ENCODE results near the gene CDK16. TPM values are rescaled to one million over a fixed set of nuclear protein-coding genes. Genes with fewer than 3 reads are reported as not detected.

CDK16 gene
- total and polyA plus RNA-seq, 2 of the 4 experiments (the other 2 are of a cell fraction) = 85.3 to 106 TPM

DNA sequence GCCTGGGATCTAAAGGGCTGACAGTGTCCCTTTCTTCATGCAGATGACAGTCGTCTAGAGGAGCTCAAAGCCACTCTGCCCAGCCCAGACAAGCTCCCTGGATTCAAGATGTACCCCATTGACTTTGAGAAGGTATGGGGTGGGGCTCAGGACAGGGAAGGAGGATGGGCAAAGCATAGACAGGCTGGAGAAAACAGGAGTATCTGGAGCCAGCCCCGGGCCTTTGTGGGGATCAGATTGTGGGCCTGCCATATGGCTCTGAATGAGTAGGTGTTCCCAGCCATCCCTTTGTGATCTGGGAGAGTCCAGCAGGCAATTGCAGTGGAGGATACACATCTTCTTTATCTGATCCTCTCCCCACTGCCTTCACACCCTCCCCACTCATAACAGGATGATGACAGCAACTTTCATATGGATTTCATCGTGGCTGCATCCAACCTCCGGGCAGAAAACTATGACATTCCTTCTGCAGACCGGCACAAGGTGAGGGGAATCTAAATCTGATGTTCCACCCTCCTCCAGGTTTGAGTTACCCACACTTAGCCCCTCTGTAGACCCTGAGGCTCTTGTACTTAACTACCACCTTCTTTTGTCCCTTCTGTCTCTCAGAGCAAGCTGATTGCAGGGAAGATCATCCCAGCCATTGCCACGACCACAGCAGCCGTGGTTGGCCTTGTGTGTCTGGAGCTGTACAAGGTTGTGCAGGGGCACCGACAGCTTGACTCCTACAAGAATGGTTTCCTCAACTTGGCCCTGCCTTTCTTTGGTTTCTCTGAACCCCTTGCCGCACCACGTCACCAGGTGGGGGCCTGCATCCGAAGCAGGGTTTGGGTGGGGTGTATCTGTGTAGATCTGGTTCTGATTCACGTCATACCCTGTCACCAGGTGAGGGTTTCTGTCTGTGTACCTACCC is 5.8 kb upstream of the CDK16 start:
- H4K91ac ChIP-seq (ENCODE audit: insufficient read depth, low read depth, low read length) = no peak overlapping the region
- ATAC-seq (ENCODE audit: low read depth) = no peak
- dilution Hi-C loops (cut with HindIII; ENCODE audit: low sequenced_read_pairs, unreplicated experiment) = no loop called here
- H3K18ac ChIP-seq (ENCODE audit: low read depth, low read length) = no peak overlapping the region
- no peak overlapping the region for H3K4me3 ChIP-seq (ENCODE audit: insufficient read depth, low read depth, low read length)
- POLR2A ChIA-PET (ENCODE audit: unreplicated experiment) = no interaction called here
- intact Hi-C loops (cut with micrococcal nuclease) = no loop called here
- no TSS peak for BruUV-seq (replicated peaks)
- no peak overlapping the region for H2BK5ac ChIP-seq (ENCODE audit: low read depth, low read length, poor library complexity, severe bottlenecking)
- H2BK120ac ChIP-seq (ENCODE audit: low read depth, low read length) = no peak overlapping the region
- H3K79me1 ChIP-seq (ENCODE audit: low read depth in 1 of 2, low read length in 2 of 2) = peaks cover 0 to 29% of the 10 kb centered on the region in 2 experiments; a peak in 2 of 4 replicates
- H3K27ac ChIP-seq (ENCODE audit: insufficient read depth, low read length) = no peak overlapping the region
- in situ Hi-C loops (cut with MboI; ENCODE audit: low sequenced_read_pairs) = loop anchor here (25.0 kb wide), 1 partner anchor 425 kb away; the partner anchor contains the start of gene CFP
- H4K5ac ChIP-seq (ENCODE audit: low read depth, low read length) = no peak overlapping the region
- H2BK20ac ChIP-seq (ENCODE audit: low read depth, low read length) = no peak overlapping the region
- no peak overlapping the region for H2AK5ac ChIP-seq (ENCODE audit: low read depth, low read length)
- no peak overlapping the region for H2BK15ac ChIP-seq (ENCODE audit: low read depth, low read length)
- no peak overlapping the region for H3K56ac ChIP-seq (ENCODE audit: extremely low read depth, insufficient read depth, low read length)
- H3K4ac ChIP-seq (ENCODE audit: low read depth, low read length) = no peak overlapping the region
- no peak overlapping the region for H2AK9ac ChIP-seq (replicated peaks; ENCODE audit: low read depth, low read length, poor library complexity)
- H3K14ac ChIP-seq (replicated peaks; ENCODE audit: low read depth, low read length) = no peak overlapping the region
- TF ChIP-seq FOS (IDR thresholded peaks at IDR 0.05; ENCODE audit: low read depth, low read length) (no peak), RFX5 (IDR thresholded peaks at IDR 0.05; ENCODE audit: low read depth, low read length) (no peak), MXI1 (IDR thresholded peaks at IDR 0.05; ENCODE audit: borderline replicate concordance, low read depth, low read length) (no peak), CHD1 (IDR thresholded peaks at IDR 0.05; ENCODE audit: low read depth, low read length) (no peak)
- no peak overlapping the region for H3K23ac ChIP-seq (ENCODE audit: low read depth, low read length)
- H4K8ac ChIP-seq (ENCODE audit: low read depth in 2 of 2, low read length in 2 of 2) = no peak overlapping the region
- H3K27me3 ChIP-seq (ENCODE audit: control insufficient read depth, insufficient read depth, low read length) = no peaks in the 10 kb centered on the region; the same call in 1 of the 2 replicates
- H3K9ac ChIP-seq (ENCODE audit: low read depth, low read length) = no peak overlapping the region
- CTCF ChIA-PET = no interaction called here
- peaks cover 5% of the 10 kb centered on the region; the same call in 1 of the 2 replicates for H3K4me1 ChIP-seq (ENCODE audit: control insufficient read depth, insufficient read depth, low read length)
- H2AFZ ChIP-seq (replicated peaks; ENCODE audit: low read length, poor library complexity) = no peak overlapping the region
- peaks cover 72% of the 10 kb centered on the region for H4K20me1 ChIP-seq (ENCODE audit: insufficient read depth, low read length)
- DNase-seq = no peak
- peaks cover 11% of the 10 kb centered on the region; the same call in 1 of the 2 replicates for H3K9me1 ChIP-seq (ENCODE audit: insufficient read depth, low read length)
- H3K36me3 ChIP-seq (ENCODE audit: control insufficient read depth, insufficient read depth, low read length) = peaks cover 74% of the 10 kb centered on the region
- H3K4me2 ChIP-seq (ENCODE audit: low read depth, low read length) = no peak overlapping the region
- 92% methylated on average over 2 of the region's 12 CpGs; no CpG with 5 or more reads in 1 of the 2 experiments for WGBS, 2 experiments (ENCODE audit: extremely low coverage in 2 of 2, insufficient read length in 1 of 2)
- no peaks in the 10 kb centered on the region for H3K9me3 ChIP-seq (ENCODE audit: control insufficient read depth, insufficient read depth, low read length)
